Neural cell (in vitro differentiated cells): ENCODE results near the gene KRTAP22-1. TPM values are rescaled to one million over a fixed set of nuclear protein-coding genes. Genes with fewer than 3 reads are reported as not detected.

Experiments
- H2AFZ ChIP-seq: fragments of 200-600, 300-800 bp; sonication (generic), shearing (Covaris generic); 2 replicates; pipeline ENCODE4 v1.6.0; 2014; ENCODE audit warnings: low read depth, mild to moderate bottlenecking, antibody characterized with exemption, low read length, moderate library complexity
- H3F3A ChIP-seq: fragments of 200-600 bp; shearing (Covaris generic); 2 replicates; pipeline ENCODE4 v1.6.1; 2016; ENCODE audit warnings: mild to moderate bottlenecking, moderate library complexity, mixed read lengths, antibody characterized with exemption, low read length; ENCODE audit not compliant: insufficient read depth, poor library complexity, severe bottlenecking
- H3K27ac ChIP-seq: fragments of 200-600, 300-800 bp; sonication (generic), shearing (Covaris generic); 2 replicates; pipeline ENCODE4 v1.5.1; 2014; ENCODE audit warnings: mild to moderate bottlenecking, low read length, moderate library complexity
- H3K27me3 ChIP-seq: fragments of 300-800, 200-600 bp; sonication (generic), shearing (Covaris generic); 2 replicates; pipeline ENCODE4 v1.6.0; 2014; ENCODE audit warnings: mild to moderate bottlenecking, low read depth, low read length, moderate library complexity; ENCODE audit not compliant: insufficient read depth
- H3K36me3 ChIP-seq: fragments of 300-800, 200-600 bp; sonication (generic), shearing (Covaris generic); 2 replicates; pipeline ENCODE4 v1.5.1; 2014; ENCODE audit warnings: mild to moderate bottlenecking, antibody characterized with exemption, low read length, moderate library complexity; ENCODE audit not compliant: insufficient read depth
- H3K4me2 ChIP-seq: fragments of 300-800, 200-600 bp; sonication (generic), shearing (Covaris generic); 2 replicates; pipeline ENCODE4 v1.6.0; 2014; ENCODE audit warnings: mild to moderate bottlenecking, low read length
- H3K4me3 ChIP-seq: fragments of 300-800, 200-600 bp; sonication (generic), shearing (Covaris generic); 2 replicates; pipeline ENCODE4 v1.5.1; 2014; ENCODE audit warnings: mild to moderate bottlenecking, low read length, moderate library complexity
- H3K79me2 ChIP-seq: fragments of 200-600 bp; shearing (Covaris generic); replicated peaks from 2 replicates; pipeline ENCODE4 v1.6.0; 2014; ENCODE audit warnings: mild to moderate bottlenecking, low read length, moderate library complexity; ENCODE audit not compliant: insufficient read depth
- H3K9ac ChIP-seq: fragments of 300-800, 200-600 bp; sonication (generic), shearing (Covaris generic); 2 replicates; pipeline ENCODE4 v1.6.1; 2016; ENCODE audit warnings: mild to moderate bottlenecking, low read length, mixed read lengths
- H3K9me2 ChIP-seq: fragments of 200-600 bp; shearing (Covaris generic); 2 replicates; pipeline ENCODE4 v1.6.1; 2016; ENCODE audit warnings: mild to moderate bottlenecking, low read length, mixed read lengths; ENCODE audit not compliant: insufficient read depth
- H3K9me3 ChIP-seq: fragments of 200-600, 300-800 bp; sonication (generic), shearing (Covaris generic); 2 replicates; pipeline ENCODE4 v1.6.1; 2016; ENCODE audit warnings: mild to moderate bottlenecking, mixed run types, low read length, moderate library complexity, mixed read lengths
- H4K20me1 ChIP-seq: fragments of 200-600 bp; shearing (Covaris generic); 2 replicates; pipeline ENCODE4 v1.6.1; 2016; ENCODE audit warnings: mild to moderate bottlenecking, mixed run types; ENCODE audit not compliant: insufficient read depth
- EP300 ChIP-seq: fragments of 450-650 bp; conservative IDR thresholded peaks from 2 replicates; pipeline ENCODE4 v1.6.1; 2014; ENCODE audit warnings: antibody characterized with exemption, mild to moderate bottlenecking, moderate library complexity; ENCODE audit not compliant: poor library complexity, severe bottlenecking
- EZH2 ChIP-seq: fragments of 200-600, 300-800 bp; shearing (Covaris generic), sonication (generic); IDR thresholded peaks from 2 replicates; pipeline ENCODE4 v1.6.1; 2014; ENCODE audit warnings: antibody characterized with exemption, low read length, borderline replicate concordance, mild to moderate bottlenecking; ENCODE audit not compliant: insufficient read depth, poor library complexity, severe bottlenecking
- MXI1 ChIP-seq: fragments of 450-650 bp; conservative IDR thresholded peaks from 2 replicates; pipeline ENCODE4 v1.6.1; 2014; ENCODE audit warnings: antibody characterized with exemption, mild to moderate bottlenecking; ENCODE audit not compliant: poor library complexity, severe bottlenecking
- POLR2AphosphoS5 ChIP-seq: IDR thresholded peaks from 2 replicates; pipeline ENCODE4 v1.6.1; 2012
- RAD21 ChIP-seq: fragments of 450-650 bp; conservative IDR thresholded peaks from 2 replicates; pipeline ENCODE4 v1.6.1; 2014; ENCODE audit warnings: antibody characterized with exemption, mild to moderate bottlenecking, moderate library complexity
- REST ChIP-seq: IDR thresholded peaks from 2 replicates; pipeline ENCODE4 v1.6.1; 2012; ENCODE audit warnings: borderline replicate concordance
- SMC3 ChIP-seq: fragments of 450-650 bp; conservative IDR thresholded peaks from 2 replicates; pipeline ENCODE4 v1.6.1; 2014; ENCODE audit warnings: antibody characterized with exemption, mild to moderate bottlenecking, moderate library complexity; ENCODE audit not compliant: poor library complexity
- TAF1 ChIP-seq: IDR thresholded peaks from 2 replicates; pipeline ENCODE4 v1.6.1; 2012; ENCODE audit warnings: low read depth
- polyA plus RNA-seq: library from polyadenylated mRNA; depleted of rRNA; stranded (reverse); fragments of >200 nt; gene quantifications from 2 replicates; pipeline ENCODE4 v1.2.3, GENCODE V29; 2014
- TF ChIP-seq, protein P1 (sequence below): fragments of 450-650 bp; IDR thresholded peaks from 2 replicates; pipeline ENCODE4 v1.5.1; 2014; ENCODE audit warnings: antibody characterized with exemption, mild to moderate bottlenecking, moderate library complexity; ENCODE audit not compliant: poor library complexity, severe bottlenecking

The KRTAP22-1 gene
- polyA plus RNA-seq, 1 donor from 2014 or later: not detected

DNA sequence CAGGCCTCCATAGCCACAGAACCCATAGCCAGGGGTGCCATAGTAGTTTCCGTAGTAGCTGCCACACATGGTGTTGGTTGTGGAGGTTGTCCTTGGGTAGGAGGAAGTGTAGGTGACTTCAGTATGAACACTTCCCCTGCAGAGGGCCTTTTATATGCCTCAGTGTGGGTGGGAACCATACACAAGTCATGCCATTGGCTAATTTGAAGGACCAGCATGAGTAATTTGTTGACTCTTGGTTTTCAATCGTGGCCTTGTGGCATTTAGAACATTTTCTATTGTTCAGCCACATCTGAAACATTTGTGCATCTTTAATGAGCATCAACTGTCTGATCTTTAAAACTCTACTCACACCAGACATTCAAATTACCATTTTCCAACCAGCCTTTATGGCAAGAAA lies 12.9 kb downstream of the KRTAP22-1 start, which contains the start of gene KRTAP6-1 (continued):
- TF ChIP-seq POLR2AphosphoS5 (no peak), EZH2 (no peak)

- Histone ChIP-seq H3K9ac (no peak overlapping the region), H3K27me3 (no peaks in the 10 kb centered on the region), H4K20me1 (no peaks in the 10 kb centered on the region)
Observed at GRCh38 chr21:30615199-30615598, 14.3 kb downstream of the KRTAP22-1 start.

DNA sequence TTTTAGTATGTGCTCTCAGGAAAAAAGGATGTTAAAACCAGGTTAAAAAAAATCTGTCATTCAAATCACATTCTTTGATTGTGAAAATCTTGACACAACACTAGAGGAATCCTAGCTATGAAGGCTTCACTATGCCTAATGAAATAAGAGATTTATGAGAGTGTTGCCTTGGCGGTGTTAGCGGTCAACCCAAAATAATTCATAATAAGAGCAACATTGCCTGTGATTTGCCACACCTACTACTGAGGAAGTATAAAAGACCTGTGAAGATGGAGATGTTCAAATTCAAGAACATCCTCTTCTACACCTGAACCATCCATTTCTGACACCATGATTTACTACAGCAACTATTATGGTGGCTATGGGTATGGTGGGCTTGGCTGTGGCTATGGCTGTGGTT lies 15.2 kb downstream of the KRTAP22-1 start, which contains the start of gene KRTAP20-1:
TSS of gene KRTAP20-1 (plus strand) at position 301 of the 400 bp plus-strand sequence. CDS start at position 331, 30 bp downstream.
- Histone ChIP-seq H3K27ac (no peak within 1 kb of the TSS), H4K20me1 (no peaks in the 10 kb centered on the region), H2AFZ (no peak within 1 kb of the TSS), H3K36me3 (no peaks in the 10 kb centered on the region), H3K27me3 (no peaks in the 10 kb centered on the region), H3K9me3 (no peaks in the 10 kb centered on the region), H3K9ac (no peak within 1 kb of the TSS), H3K4me2 (no peak within 1 kb of the TSS), H3K79me2 (no peaks in the 10 kb centered on the region), H3K4me3 (no peak within 1 kb of the TSS), H3K9me2 (no peaks in the 10 kb centered on the region), H3F3A (no peaks in the 10 kb centered on the region)
- TF ChIP-seq SMC3 (no peak), RAD21 (no peak), POLR2AphosphoS5 (no peak), EZH2 (no peak), TAF1 (no peak), REST (no peak), MXI1 (no peak), EP300 (no peak)
- TF ChIP-seq, protein P1, sequence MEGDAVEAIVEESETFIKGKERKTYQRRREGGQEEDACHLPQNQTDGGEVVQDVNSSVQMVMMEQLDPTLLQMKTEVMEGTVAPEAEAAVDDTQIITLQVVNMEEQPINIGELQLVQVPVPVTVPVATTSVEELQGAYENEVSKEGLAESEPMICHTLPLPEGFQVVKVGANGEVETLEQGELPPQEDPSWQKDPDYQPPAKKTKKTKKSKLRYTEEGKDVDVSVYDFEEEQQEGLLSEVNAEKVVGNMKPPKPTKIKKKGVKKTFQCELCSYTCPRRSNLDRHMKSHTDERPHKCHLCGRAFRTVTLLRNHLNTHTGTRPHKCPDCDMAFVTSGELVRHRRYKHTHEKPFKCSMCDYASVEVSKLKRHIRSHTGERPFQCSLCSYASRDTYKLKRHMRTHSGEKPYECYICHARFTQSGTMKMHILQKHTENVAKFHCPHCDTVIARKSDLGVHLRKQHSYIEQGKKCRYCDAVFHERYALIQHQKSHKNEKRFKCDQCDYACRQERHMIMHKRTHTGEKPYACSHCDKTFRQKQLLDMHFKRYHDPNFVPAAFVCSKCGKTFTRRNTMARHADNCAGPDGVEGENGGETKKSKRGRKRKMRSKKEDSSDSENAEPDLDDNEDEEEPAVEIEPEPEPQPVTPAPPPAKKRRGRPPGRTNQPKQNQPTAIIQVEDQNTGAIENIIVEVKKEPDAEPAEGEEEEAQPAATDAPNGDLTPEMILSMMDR: no peak

More at GRCh38 chr21:30615199-30615598, 14.3 kb downstream of the KRTAP22-1 start:
- no peak overlapping the region for H3K4me3 ChIP-seq
- no peaks in the 10 kb centered on the region for H3F3A ChIP-seq
- H3K4me2 ChIP-seq: no peak overlapping the region
- TF ChIP-seq SMC3: no peak
- no peak for TF ChIP-seq EP300
- no peak for TF ChIP-seq EZH2
- TF ChIP-seq POLR2AphosphoS5: no peak
- TF ChIP-seq, protein P1: no peak
- TF ChIP-seq TAF1: no peak
- H3K9me2 ChIP-seq: no peaks in the 10 kb centered on the region
- H3K27ac ChIP-seq: no peak overlapping the region
- no peaks in the 10 kb centered on the region for H3K79me2 ChIP-seq
- H3K36me3 ChIP-seq: no peaks in the 10 kb centered on the region
- no peak overlapping the region for H2AFZ ChIP-seq
- H3K9me3 ChIP-seq: no peaks in the 10 kb centered on the region
